Suprapubic skin (tissue), 4 donors: ENCODE measurements around the gene NES. TPM values are rescaled to one million over a fixed set of nuclear protein-coding genes. Genes with fewer than 3 reads are reported as not detected.

Experiments used
- DNase-seq, 2 donors: peaks; one replicate each; pipeline ENCODE4 v3.0.0-alpha.2; 2019; ENCODE audit warnings: low spot score in 2 of 2
- H3K27ac ChIP-seq: fragments of 200-600 bp; sonication (generic); one replicate; pipeline ENCODE4 v1.5.1; 2019
- H3K27me3 ChIP-seq: fragments of 200-600 bp; sonication (generic); one replicate; pipeline ENCODE4 v1.5.1; 2019
- H3K36me3 ChIP-seq: fragments of 200-600 bp; sonication (generic); one replicate; pipeline ENCODE4 v1.5.1; 2019
- H3K4me1 ChIP-seq: fragments of 200-600 bp; sonication (generic); one replicate; pipeline ENCODE4 v1.5.1; 2019
- H3K4me3 ChIP-seq: fragments of 200-600 bp; sonication (generic); one replicate; pipeline ENCODE4 v1.5.1; 2019; ENCODE audit warnings: mild to moderate bottlenecking
- H3K9me3 ChIP-seq: fragments of 200-600 bp; sonication (generic); one replicate; pipeline ENCODE4 v1.5.1; 2019
- EP300 ChIP-seq: sonication (generic); formaldehyde crosslinking; IDR thresholded peaks from one replicate; pipeline ENCODE4 v1.6.1; 2017; ENCODE audit warnings: antibody characterized with exemption
- POLR2A ChIP-seq, 2 donors: fragments of 450-650 bp; IDR thresholded peaks; one replicate each; pipeline ENCODE4 v1.6.1; 2017; ENCODE audit warnings: antibody characterized with exemption in 2 of 2, mild to moderate bottlenecking in 2 of 2, moderate library complexity in 2 of 2
- POLR2AphosphoS5 ChIP-seq, 3 donors: sonication (generic); formaldehyde crosslinking; IDR thresholded peaks; one replicate each; pipeline ENCODE4 v1.6.1; 2017; ENCODE audit warnings: antibody characterized with exemption in 3 of 3
- WGBS: methylation state at CpG from one replicate; pipeline ENCODE4 v1.1.5; 2018; 5-methylcytosine and 5-hydroxymethylcytosine counted together
- total RNA-seq, 4 donors: library from RNA; depleted of rRNA; stranded (reverse); fragments of >200 nt; gene quantifications; one replicate each; pipeline ENCODE4 v1.1.0, GENCODE V29; 2016
- TF ChIP-seq, protein P1 (sequence below), 2 donors: fragments of 200-600 bp in 1 of 2; fragments of 450-650 bp in 1 of 2; sonication (generic) in 1 of 2; IDR thresholded peaks; one replicate each; pipeline ENCODE4 v1.5.1; 2016 to 2019; ENCODE audit warnings: antibody characterized with exemption in 2 of 2, mild to moderate bottlenecking in 1 of 2, moderate library complexity in 1 of 2

NES gene
- total RNA-seq, 4 donors from 2014 or later = 1.9 to 7.4 (median 4.8) TPM

DNA sequence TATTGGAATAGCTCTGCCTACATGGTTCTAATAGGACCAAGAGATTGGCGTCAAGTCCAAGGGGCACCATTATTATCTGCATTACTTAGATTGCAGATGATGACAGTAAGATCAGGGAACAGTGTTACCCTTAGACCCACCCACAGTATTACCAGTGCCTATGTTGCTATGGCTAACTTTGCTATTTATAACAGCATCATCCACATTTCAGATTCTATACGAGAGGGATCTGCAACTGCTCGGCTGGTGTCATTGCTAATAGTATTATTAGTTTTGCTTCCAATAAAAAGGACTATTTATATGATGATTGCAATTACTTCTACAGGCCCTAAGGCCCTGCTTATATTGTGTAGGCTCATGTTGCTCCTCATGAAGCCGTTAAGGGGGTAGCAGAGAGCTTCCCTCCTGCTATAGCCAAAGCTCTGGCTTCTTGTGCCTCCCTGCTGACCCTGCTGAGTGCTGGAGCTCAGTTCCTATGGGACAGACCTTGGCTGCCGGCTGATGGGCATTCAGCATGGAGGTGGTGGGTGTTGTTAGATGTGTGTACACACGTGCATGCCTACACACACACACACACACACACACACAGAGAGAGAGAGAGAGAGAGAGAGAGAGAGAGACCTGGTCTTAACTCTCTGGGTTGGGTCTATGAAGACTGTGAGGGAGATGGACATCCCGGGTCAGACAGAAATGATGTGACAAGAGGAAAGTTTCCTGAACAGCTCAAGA, 34.0 kb downstream of the NES start:
- Histone ChIP-seq H3K9me3 (no peaks in the 10 kb centered on the region), H3K27ac (no peak overlapping the region), H3K27me3 (peaks cover 100% of the 10 kb centered on the region), H3K36me3 (no peaks in the 10 kb centered on the region), H3K4me3 (no peak overlapping the region), H3K4me1 (peaks cover 15% of the 10 kb centered on the region)
- TF ChIP-seq POLR2AphosphoS5 (IDR thresholded peaks at IDR 0.05) (no peak), POLR2A (IDR thresholded peaks at IDR 0.05) (no peak), EP300 (no peak)
- TF ChIP-seq, protein P1, sequence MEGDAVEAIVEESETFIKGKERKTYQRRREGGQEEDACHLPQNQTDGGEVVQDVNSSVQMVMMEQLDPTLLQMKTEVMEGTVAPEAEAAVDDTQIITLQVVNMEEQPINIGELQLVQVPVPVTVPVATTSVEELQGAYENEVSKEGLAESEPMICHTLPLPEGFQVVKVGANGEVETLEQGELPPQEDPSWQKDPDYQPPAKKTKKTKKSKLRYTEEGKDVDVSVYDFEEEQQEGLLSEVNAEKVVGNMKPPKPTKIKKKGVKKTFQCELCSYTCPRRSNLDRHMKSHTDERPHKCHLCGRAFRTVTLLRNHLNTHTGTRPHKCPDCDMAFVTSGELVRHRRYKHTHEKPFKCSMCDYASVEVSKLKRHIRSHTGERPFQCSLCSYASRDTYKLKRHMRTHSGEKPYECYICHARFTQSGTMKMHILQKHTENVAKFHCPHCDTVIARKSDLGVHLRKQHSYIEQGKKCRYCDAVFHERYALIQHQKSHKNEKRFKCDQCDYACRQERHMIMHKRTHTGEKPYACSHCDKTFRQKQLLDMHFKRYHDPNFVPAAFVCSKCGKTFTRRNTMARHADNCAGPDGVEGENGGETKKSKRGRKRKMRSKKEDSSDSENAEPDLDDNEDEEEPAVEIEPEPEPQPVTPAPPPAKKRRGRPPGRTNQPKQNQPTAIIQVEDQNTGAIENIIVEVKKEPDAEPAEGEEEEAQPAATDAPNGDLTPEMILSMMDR (IDR thresholded peaks at IDR 0.05) = no peak
- WGBS = 73% methylated on average over 6 of the region's 7 CpGs
- no peak for DNase-seq

DNA sequence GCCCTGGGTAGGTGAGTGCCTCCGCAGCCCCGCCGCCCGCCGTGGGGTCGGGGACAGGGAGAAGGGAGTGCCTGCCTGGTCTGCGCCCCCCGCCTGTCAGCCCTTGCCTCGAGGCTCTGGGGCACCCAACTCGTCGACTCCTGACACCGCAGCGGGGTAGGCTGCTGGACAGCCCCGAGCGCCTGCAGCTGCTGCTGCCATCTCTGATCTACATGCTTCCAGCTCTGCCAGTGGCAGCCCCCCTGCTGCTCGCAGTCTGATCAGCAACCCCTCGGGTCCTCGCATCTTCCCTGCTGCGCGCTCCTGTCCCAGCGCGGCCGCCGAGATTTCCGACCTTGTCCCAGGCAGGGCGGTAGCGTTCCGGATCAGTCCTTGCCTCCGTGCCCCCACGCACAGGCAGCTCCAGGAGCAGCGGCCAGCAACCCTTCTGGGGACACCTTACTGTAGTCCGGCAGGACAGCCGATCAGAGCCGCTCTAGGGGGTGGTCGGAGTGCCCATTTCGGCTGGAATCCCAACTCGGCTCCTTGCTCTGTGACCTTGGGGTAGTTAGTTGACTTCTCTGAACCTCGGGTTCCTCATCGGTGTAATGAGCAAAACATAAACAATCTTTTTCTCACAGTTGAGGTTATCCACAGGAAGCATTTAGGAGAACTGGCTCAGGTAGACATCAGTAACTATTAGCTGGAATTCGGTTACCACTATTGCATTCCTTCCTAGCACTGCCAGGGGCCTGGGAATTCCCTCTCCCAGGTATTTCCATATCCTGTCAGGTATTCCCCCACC, 34.8 kb downstream of the NES start:
- DNase-seq = no peak
- WGBS = 19% methylated on average over 18 of the region's 40 CpGs
- TF ChIP-seq, protein P1 (IDR thresholded peaks at IDR 0.05) = no peak
- TF ChIP-seq POLR2A (IDR thresholded peaks at IDR 0.05) = no peak
- no peak for TF ChIP-seq EP300
- TF ChIP-seq POLR2AphosphoS5 (IDR thresholded peaks at IDR 0.05) = no peak
- Histone ChIP-seq H3K36me3 (no peaks in the 10 kb centered on the region), H3K4me1 (peaks cover 15% of the 10 kb centered on the region), H3K9me3 (no peaks in the 10 kb centered on the region), H3K4me3 (peak overlapping the region; percentile 46), H3K27ac (no peak overlapping the region), H3K27me3 (peaks cover 100% of the 10 kb centered on the region)

DNA sequence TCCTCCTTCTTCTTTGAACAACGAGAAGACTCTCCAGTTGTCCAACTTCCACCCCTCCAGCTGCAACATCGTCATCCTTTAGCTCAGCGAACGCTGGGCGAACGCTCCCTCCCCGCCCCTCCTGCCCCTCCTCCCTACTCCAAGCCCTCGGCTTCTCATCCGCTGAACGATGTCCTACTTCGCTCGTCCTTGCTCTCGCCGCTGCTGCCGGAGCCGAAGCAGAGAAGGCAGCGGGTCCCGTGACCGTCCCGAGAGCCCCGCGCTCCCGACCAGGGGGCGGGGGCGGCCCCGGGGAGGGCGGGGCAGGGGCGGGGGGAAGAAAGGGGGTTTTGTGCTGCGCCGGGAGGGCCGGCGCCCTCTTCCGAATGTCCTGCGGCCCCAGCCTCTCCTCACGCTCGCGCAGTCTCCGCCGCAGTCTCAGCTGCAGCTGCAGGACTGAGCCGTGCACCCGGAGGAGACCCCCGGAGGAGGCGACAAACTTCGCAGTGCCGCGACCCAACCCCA, 35.4 kb downstream of the NES start, which contains the start of gene BCAN:
TSS of gene BCAN (plus strand) at position 357 of the 504 bp plus-strand sequence. CDS start 3,938 bp downstream, outside the sequence.
- under 1% methylated on average over 25 of the region's 46 CpGs for WGBS
- Histone ChIP-seq H3K4me3 (peak within 1 kb of the TSS; percentile 46), H3K36me3 (no peaks in the 10 kb centered on the region), H3K27me3 (peaks cover 100% of the 10 kb centered on the region), H3K4me1 (peaks cover 15% of the 10 kb centered on the region), H3K27ac (no peak within 1 kb of the TSS), H3K9me3 (no peaks in the 10 kb centered on the region)
- no peak for DNase-seq
- TF ChIP-seq, protein P1 (IDR thresholded peaks at IDR 0.05) = no peak
- no peak for TF ChIP-seq POLR2AphosphoS5 (IDR thresholded peaks at IDR 0.05)
- TF ChIP-seq EP300 = no peak
- TF ChIP-seq POLR2A (IDR thresholded peaks at IDR 0.05) = no peak

DNA sequence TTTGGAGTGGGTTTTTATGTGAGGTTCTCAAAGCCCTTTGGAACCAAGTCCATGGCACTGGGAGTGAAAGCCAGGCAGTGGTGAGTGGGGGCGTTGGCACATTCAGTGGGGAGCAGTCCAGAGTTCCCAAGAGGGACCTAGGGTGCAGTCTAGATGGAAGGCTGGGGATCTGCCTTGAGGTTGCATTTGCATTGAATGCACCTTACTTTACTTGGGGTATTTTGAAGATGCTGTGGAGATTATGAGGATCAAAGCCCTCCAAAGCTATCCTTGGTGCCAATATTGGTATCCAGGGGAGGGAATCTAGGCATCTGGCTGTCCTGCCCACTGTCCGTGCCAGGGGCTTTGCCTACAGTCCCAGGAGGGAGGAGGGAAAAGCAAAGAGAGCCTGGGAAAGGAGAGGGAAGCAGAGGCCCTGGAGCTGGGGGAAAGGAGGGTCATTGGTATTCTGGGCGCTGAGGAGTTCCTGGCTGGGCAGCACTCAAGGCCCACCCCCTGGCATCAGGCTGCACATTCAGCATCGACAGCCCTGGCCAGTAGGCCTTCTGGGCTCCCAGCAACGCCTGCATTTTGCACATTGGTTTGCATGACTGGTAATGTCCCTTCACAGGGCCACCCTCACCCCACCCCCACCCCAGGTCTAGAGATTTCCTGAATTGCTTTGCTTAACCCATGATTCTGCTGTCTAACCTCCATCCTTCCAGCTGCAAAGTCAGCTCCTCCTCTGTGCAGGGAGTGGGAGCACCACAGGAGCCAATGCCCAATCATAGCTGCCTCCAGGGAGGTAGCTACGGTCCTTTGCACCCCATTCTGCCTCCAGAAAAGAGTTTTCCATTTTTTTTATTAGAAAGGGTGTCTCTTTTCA, 36.1 kb downstream of the NES start:
- WGBS = 34% methylated on average over 6 of the region's 6 CpGs
- Histone ChIP-seq H3K4me3 (peak overlapping the region; percentile 46), H3K27ac (no peak overlapping the region), H3K4me1 (peaks cover 15% of the 10 kb centered on the region), H3K27me3 (peaks cover 99% of the 10 kb centered on the region), H3K36me3 (no peaks in the 10 kb centered on the region), H3K9me3 (no peaks in the 10 kb centered on the region)
- DNase-seq = no peak
- TF ChIP-seq, protein P1 (IDR thresholded peaks at IDR 0.05) = no peak
- TF ChIP-seq EP300 (no peak), POLR2A (IDR thresholded peaks at IDR 0.05) (no peak), POLR2AphosphoS5 (IDR thresholded peaks at IDR 0.05) (no peak)
